Measurements from ENCODE around the gene CALCR. TPM values are rescaled to one million over a fixed set of nuclear protein-coding genes. Genes with fewer than 3 reads are reported as not detected.

The CALCR gene
- total and polyA plus RNA-seq, 2 of the 4 experiments (the other 2 are of a cell fraction), result not detected

DNA sequence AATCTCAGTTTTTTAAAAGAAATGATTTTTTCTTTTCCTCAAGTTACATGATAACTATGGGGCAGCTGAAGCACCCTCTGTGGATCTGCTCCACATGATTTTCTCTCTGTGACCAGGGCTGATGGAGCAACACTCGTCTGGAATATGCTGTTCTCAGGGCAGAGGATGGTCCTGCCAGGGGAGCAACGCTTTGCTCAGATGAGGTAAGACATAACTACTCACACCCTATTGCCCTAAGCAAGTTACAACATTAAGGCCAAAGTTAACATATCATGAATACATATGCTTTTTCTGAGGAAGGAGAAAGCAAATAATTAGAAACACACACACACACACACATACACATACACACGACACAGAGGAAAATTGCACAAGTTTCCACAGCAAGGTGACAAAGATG, 71.4 kb downstream of the CALCR start:
- Histone ChIP-seq H3K79me1 (ENCODE audit: low read depth in 1 of 2, low read length in 2 of 2) (no peaks in the 10 kb centered on the region), H2BK5ac (ENCODE audit: low read depth, low read length, poor library complexity, severe bottlenecking) (no peak overlapping the region), H2AFZ (replicated peaks; ENCODE audit: low read length, poor library complexity) (no peak overlapping the region), H4K91ac (ENCODE audit: insufficient read depth, low read depth, low read length) (no peak overlapping the region), H3K36me3 (ENCODE audit: control insufficient read depth, insufficient read depth, low read length) (no peaks in the 10 kb centered on the region), H3K4ac (ENCODE audit: low read depth, low read length) (no peak overlapping the region), H2BK120ac (ENCODE audit: low read depth, low read length) (no peak overlapping the region), H2AK5ac (ENCODE audit: low read depth, low read length) (no peak overlapping the region), H3K4me1 (ENCODE audit: control insufficient read depth, insufficient read depth, low read length) (no peaks in the 10 kb centered on the region), H3K4me2 (ENCODE audit: low read depth, low read length) (no peak overlapping the region), H3K14ac (replicated peaks; ENCODE audit: low read depth, low read length) (no peak overlapping the region), H3K27me3 (ENCODE audit: control insufficient read depth, insufficient read depth, low read length) (no peaks in the 10 kb centered on the region), H3K4me3 (ENCODE audit: insufficient read depth, low read depth, low read length) (no peak overlapping the region), H3K18ac (ENCODE audit: low read depth, low read length) (no peak overlapping the region), H3K27ac (ENCODE audit: insufficient read depth, low read length) (no peak overlapping the region), H3K9me3 (ENCODE audit: control insufficient read depth, insufficient read depth, low read length) (no peaks in the 10 kb centered on the region), H3K56ac (ENCODE audit: extremely low read depth, insufficient read depth, low read length) (no peak overlapping the region), H3K9ac (ENCODE audit: low read depth, low read length) (no peak overlapping the region), H2BK20ac (ENCODE audit: low read depth, low read length) (no peak overlapping the region), H4K8ac (ENCODE audit: low read depth in 2 of 2, low read length in 2 of 2) (no peak overlapping the region), H4K20me1 (ENCODE audit: insufficient read depth, low read length) (no peaks in the 10 kb centered on the region), H2BK15ac (ENCODE audit: low read depth, low read length) (no peak overlapping the region), H2AK9ac (replicated peaks; ENCODE audit: low read depth, low read length, poor library complexity) (no peak overlapping the region), H4K5ac (ENCODE audit: low read depth, low read length) (no peak overlapping the region), H3K9me1 (ENCODE audit: insufficient read depth, low read length) (no peaks in the 10 kb centered on the region), H3K23ac (ENCODE audit: low read depth, low read length) (no peak overlapping the region)
- in situ Hi-C loops (cut with MboI; ENCODE audit: low sequenced_read_pairs), result no loop called here
- no peak for ATAC-seq (ENCODE audit: low read depth)
- TF ChIP-seq, protein P1, sequence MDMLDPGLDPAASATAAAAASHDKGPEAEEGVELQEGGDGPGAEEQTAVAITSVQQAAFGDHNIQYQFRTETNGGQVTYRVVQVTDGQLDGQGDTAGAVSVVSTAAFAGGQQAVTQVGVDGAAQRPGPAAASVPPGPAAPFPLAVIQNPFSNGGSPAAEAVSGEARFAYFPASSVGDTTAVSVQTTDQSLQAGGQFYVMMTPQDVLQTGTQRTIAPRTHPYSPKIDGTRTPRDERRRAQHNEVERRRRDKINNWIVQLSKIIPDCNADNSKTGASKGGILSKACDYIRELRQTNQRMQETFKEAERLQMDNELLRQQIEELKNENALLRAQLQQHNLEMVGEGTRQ (IDR thresholded peaks at IDR 0.05; ENCODE audit: low read depth, low read length), result no peak
- TF ChIP-seq, protein P2, sequence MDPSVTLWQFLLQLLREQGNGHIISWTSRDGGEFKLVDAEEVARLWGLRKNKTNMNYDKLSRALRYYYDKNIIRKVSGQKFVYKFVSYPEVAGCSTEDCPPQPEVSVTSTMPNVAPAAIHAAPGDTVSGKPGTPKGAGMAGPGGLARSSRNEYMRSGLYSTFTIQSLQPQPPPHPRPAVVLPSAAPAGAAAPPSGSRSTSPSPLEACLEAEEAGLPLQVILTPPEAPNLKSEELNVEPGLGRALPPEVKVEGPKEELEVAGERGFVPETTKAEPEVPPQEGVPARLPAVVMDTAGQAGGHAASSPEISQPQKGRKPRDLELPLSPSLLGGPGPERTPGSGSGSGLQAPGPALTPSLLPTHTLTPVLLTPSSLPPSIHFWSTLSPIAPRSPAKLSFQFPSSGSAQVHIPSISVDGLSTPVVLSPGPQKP (IDR thresholded peaks at IDR 0.05; ENCODE audit: borderline replicate concordance, low read depth, low read length), result no peak
- TF ChIP-seq RFX5 (IDR thresholded peaks at IDR 0.05; ENCODE audit: low read depth, low read length), result no peak
- TF ChIP-seq RAD21 (IDR thresholded peaks at IDR 0.05; ENCODE audit: low read length), result no peak
- TF ChIP-seq RCOR1 (IDR thresholded peaks at IDR 0.05; ENCODE audit: insufficient replicate concordance, low read length), result no peak
- TF ChIP-seq POLR2A (IDR thresholded peaks at IDR 0.05; ENCODE audit: low read depth, low read length), result no peak
- no peak for TF ChIP-seq MAZ (IDR thresholded peaks at IDR 0.05; ENCODE audit: borderline replicate concordance, low read depth, low read length)
- no peak for TF ChIP-seq MXI1 (IDR thresholded peaks at IDR 0.05; ENCODE audit: borderline replicate concordance, low read depth, low read length)
- TF ChIP-seq MAFK (IDR thresholded peaks at IDR 0.05; ENCODE audit: low read depth, low read length), result no peak
- TF ChIP-seq CHD1 (IDR thresholded peaks at IDR 0.05; ENCODE audit: low read depth, low read length), result no peak
- TF ChIP-seq BHLHE40 (IDR thresholded peaks at IDR 0.05; ENCODE audit: low read depth, low read length), result no peak
- TF ChIP-seq NFE2L2 (IDR thresholded peaks at IDR 0.05; ENCODE audit: low read depth, low read length), result no peak
- TF ChIP-seq, protein P3, sequence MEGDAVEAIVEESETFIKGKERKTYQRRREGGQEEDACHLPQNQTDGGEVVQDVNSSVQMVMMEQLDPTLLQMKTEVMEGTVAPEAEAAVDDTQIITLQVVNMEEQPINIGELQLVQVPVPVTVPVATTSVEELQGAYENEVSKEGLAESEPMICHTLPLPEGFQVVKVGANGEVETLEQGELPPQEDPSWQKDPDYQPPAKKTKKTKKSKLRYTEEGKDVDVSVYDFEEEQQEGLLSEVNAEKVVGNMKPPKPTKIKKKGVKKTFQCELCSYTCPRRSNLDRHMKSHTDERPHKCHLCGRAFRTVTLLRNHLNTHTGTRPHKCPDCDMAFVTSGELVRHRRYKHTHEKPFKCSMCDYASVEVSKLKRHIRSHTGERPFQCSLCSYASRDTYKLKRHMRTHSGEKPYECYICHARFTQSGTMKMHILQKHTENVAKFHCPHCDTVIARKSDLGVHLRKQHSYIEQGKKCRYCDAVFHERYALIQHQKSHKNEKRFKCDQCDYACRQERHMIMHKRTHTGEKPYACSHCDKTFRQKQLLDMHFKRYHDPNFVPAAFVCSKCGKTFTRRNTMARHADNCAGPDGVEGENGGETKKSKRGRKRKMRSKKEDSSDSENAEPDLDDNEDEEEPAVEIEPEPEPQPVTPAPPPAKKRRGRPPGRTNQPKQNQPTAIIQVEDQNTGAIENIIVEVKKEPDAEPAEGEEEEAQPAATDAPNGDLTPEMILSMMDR (conservative IDR thresholded peaks at IDR 0.05; ENCODE audit: low read depth, low read length), result no peak
- no peak for DNase-seq
- CTCF ChIA-PET, result no interaction called here
- POLR2A ChIA-PET (ENCODE audit: unreplicated experiment), result no interaction called here
- BruUV-seq (replicated peaks), result no TSS peak
- WGBS, 2 experiments (ENCODE audit: extremely low coverage in 2 of 2, insufficient read length in 1 of 2), result no CpG with 5 or more reads among the region's 3 CpGs
- dilution Hi-C loops (cut with HindIII; ENCODE audit: low sequenced_read_pairs, unreplicated experiment), result no loop called here
- intact Hi-C loops (cut with micrococcal nuclease), result no loop called here

Measured in IMR-90 (cell line).